ENCODE results near the gene GCLM.

The GCLM gene

GRCh38 chr1:93910305-93910704, 1.1 kb upstream of the GCLM start:
- no peak for DNase-seq (ENCODE audit: low read depth)
- TF ChIP-seq, protein P1, sequence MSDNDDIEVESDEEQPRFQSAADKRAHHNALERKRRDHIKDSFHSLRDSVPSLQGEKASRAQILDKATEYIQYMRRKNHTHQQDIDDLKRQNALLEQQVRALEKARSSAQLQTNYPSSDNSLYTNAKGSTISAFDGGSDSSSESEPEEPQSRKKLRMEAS (IDR thresholded peaks at IDR 0.05; ENCODE audit: low read depth, low read length), result no peak
- no peak for TF ChIP-seq MYC (IDR thresholded peaks at IDR 0.05; ENCODE audit: low read depth, low read length)
- TF ChIP-seq CTCF (IDR thresholded peaks at IDR 0.05; ENCODE audit: low read depth, low read length), result no peak
- TF ChIP-seq POLR2A (IDR thresholded peaks at IDR 0.05; ENCODE audit: extremely low read depth, insufficient read length), result no peak
- H3K4me3 ChIP-seq (ENCODE audit: low read depth, low read length), result peak overlapping the region; percentile 74

GRCh38 chr1:93908394-93909145, 660 bp downstream of the GCLM start:
- peak overlapping the region; percentile 82 for H3K4me3 ChIP-seq (ENCODE audit: low read depth, low read length)
- DNase-seq (ENCODE audit: low read depth), result peak; percentile 60
- TF ChIP-seq, protein P1 (IDR thresholded peaks at IDR 0.05; ENCODE audit: low read depth, low read length), result no peak
- TF ChIP-seq POLR2A (IDR thresholded peaks at IDR 0.05; ENCODE audit: extremely low read depth, insufficient read length) (no peak), CTCF (IDR thresholded peaks at IDR 0.05; ENCODE audit: low read depth, low read length) (no peak), MYC (IDR thresholded peaks at IDR 0.05; ENCODE audit: low read depth, low read length) (no peak)

DNA sequence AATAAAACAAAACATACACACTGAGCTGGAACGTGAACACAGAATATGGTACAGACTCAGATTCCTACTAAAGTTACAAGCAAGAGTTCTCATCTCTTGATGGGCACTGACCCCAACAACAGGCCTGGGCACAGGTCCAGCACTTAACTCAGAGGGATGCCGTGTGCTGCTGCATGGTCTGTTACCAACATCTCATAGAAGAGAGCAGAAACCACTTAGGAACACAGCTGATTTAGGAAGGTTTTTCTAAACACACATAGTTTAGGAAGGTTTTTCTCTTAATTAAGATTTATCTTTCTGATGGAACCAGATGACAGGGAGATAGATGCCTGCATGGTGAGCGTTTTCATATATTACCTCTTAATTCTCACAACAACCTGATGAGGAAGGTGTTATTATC, 1.5 kb downstream of the GCLM start:
- TF ChIP-seq POLR2A (IDR thresholded peaks at IDR 0.05; ENCODE audit: extremely low read depth, insufficient read length) (no peak), CTCF (IDR thresholded peaks at IDR 0.05; ENCODE audit: low read depth, low read length) (no peak), MYC (IDR thresholded peaks at IDR 0.05; ENCODE audit: low read depth, low read length) (no peak)
- TF ChIP-seq, protein P1 (IDR thresholded peaks at IDR 0.05; ENCODE audit: low read depth, low read length), result no peak
- peak overlapping the region; percentile 82 for H3K4me3 ChIP-seq (ENCODE audit: low read depth, low read length)
- DNase-seq (ENCODE audit: low read depth), result peak; percentile 21

DNA sequence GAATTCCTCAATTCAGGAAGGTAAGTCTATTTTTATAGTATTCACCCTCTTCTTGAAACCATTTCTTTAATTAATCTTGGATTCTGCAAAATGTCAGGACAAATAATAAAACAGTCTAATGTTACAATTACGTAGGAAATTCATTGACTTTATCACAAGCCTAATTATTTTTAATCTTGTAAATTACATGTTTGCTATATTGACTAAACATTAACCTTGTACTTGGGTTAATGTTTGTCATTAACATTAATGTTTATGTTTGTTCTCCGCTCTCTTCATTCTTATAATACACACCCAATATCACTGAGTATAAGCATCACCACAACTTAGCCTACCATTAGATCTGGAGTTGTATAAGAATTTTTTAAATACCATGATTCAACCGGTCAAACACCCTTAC, 2.8 kb downstream of the GCLM start:
- H3K4me3 ChIP-seq (ENCODE audit: low read depth, low read length), result no peak overlapping the region
- DNase-seq (ENCODE audit: low read depth), result no peak
- TF ChIP-seq, protein P1 (IDR thresholded peaks at IDR 0.05; ENCODE audit: low read depth, low read length), result no peak
- no peak for TF ChIP-seq MYC (IDR thresholded peaks at IDR 0.05; ENCODE audit: low read depth, low read length)
- no peak for TF ChIP-seq POLR2A (IDR thresholded peaks at IDR 0.05; ENCODE audit: extremely low read depth, insufficient read length)
- no peak for TF ChIP-seq CTCF (IDR thresholded peaks at IDR 0.05; ENCODE audit: low read depth, low read length)

GRCh38 chr1:93905734-93906133, 3.5 kb downstream of the GCLM start:
- peak; percentile 14 for DNase-seq (ENCODE audit: low read depth)
- H3K4me3 ChIP-seq (ENCODE audit: low read depth, low read length), result no peak overlapping the region
- TF ChIP-seq CTCF (IDR thresholded peaks at IDR 0.05; ENCODE audit: low read depth, low read length), result no peak
- no peak for TF ChIP-seq MYC (IDR thresholded peaks at IDR 0.05; ENCODE audit: low read depth, low read length)
- TF ChIP-seq, protein P1 (IDR thresholded peaks at IDR 0.05; ENCODE audit: low read depth, low read length), result no peak
- no peak for TF ChIP-seq POLR2A (IDR thresholded peaks at IDR 0.05; ENCODE audit: extremely low read depth, insufficient read length)

All from NB4 (cell line).